Activated T-cell treated with anti-CD3 and anti-CD28 coated beads, Interleukin-2, amount 50 U/mL, for 4 hours (primary cell): ENCODE measurements around the gene TIMM10B. TPM values are rescaled to one million over a fixed set of nuclear protein-coding genes. Genes with fewer than 3 reads are reported as not detected.

Experiments used
- ATAC-seq, 2 donors: fragments of 200-7000 bp; cut with Tn5 transposase; one replicate each; pipeline ENCODE4 v1.10.0; 2021
- DNase-seq: peaks from one replicate; pipeline ENCODE4 v3.0.0-alpha.2; 2020
- H3K27me3 Mint-ChIP-seq: one replicate; pipeline ENCODE4 v1.8.0; 2021; ENCODE audit warnings: low read depth, mixed read lengths
- H3K36me3 Mint-ChIP-seq: one replicate; pipeline ENCODE4 v1.8.0; 2022; ENCODE audit warnings: mixed read lengths; ENCODE audit not compliant: insufficient read depth
- H3K4me1 Mint-ChIP-seq: one replicate; pipeline ENCODE4 v1.8.0; 2021; ENCODE audit warnings: low read depth, mixed read lengths
- H3K4me3 Mint-ChIP-seq: one replicate; pipeline ENCODE4 v1.8.0; 2021; ENCODE audit warnings: mild to moderate bottlenecking, moderate library complexity, mixed read lengths
- H3K9me3 Mint-ChIP-seq: one replicate; pipeline ENCODE4 v1.8.0; 2021; ENCODE audit warnings: mixed read lengths
- total RNA-seq, 3 donors: library from RNA; stranded (reverse); gene quantifications; one replicate each; pipeline ENCODE4 v1.2.1, GENCODE V29; 2021

The TIMM10B gene
- total RNA-seq, 3 donors from 2014 or later, result 45.4 to 48.5 (median 48.1) TPM

- peak overlapping the region; percentile 86 for H3K4me3 Mint-ChIP-seq
- no peak for DNase-seq
- no peaks in the 10 kb centered on the region for H3K27me3 Mint-ChIP-seq
- no peaks in the 10 kb centered on the region for H3K9me3 Mint-ChIP-seq
- H3K36me3 Mint-ChIP-seq, result peaks cover 25% of the 10 kb centered on the region
- ATAC-seq, result no peak
- H3K4me1 Mint-ChIP-seq, result peaks cover 31% of the 10 kb centered on the region
Measured at GRCh38 chr11:6480299-6480914, 894 bp upstream of the TIMM10B start.

- Mint-ChIP-seq H3K27me3 (no peaks in the 10 kb centered on the region), H3K4me1 (peaks cover 31% of the 10 kb centered on the region), H3K36me3 (peaks cover 22% of the 10 kb centered on the region), H3K9me3 (no peaks in the 10 kb centered on the region), H3K4me3 (peak overlapping the region; percentile 86)
- no peak for DNase-seq
- peak in 1 of 2 donors; percentile 4 for ATAC-seq
Measured at GRCh38 chr11:6481924-6482275, 599 bp downstream of the TIMM10B start.

DNA sequence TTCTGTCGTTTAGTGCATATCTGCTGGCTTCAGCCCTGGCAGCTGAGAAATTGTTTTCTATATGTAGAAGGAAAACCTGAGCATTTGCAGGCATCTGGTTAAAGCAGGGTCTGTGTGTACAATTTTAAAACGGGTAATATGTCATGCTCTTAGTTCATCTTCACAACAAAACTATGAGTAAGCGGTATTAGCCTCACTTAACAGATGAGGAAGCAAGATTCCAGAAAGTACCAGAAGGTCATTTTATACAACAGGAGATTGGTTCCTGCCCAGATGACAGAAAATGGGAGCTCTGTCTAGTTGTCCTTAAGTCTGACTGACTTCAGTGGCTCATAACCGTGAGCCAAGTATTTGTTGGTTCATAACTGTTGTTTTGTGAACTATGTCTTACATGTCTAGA is 1.1 kb downstream of the TIMM10B start:
- ATAC-seq (no peak), DNase-seq (no peak)
- peaks cover 20% of the 10 kb centered on the region for H3K36me3 Mint-ChIP-seq
- peaks cover 31% of the 10 kb centered on the region for H3K4me1 Mint-ChIP-seq
- peak overlapping the region; percentile 86 for H3K4me3 Mint-ChIP-seq
- no peaks in the 10 kb centered on the region for H3K27me3 Mint-ChIP-seq
- H3K9me3 Mint-ChIP-seq, result no peaks in the 10 kb centered on the region

DNA sequence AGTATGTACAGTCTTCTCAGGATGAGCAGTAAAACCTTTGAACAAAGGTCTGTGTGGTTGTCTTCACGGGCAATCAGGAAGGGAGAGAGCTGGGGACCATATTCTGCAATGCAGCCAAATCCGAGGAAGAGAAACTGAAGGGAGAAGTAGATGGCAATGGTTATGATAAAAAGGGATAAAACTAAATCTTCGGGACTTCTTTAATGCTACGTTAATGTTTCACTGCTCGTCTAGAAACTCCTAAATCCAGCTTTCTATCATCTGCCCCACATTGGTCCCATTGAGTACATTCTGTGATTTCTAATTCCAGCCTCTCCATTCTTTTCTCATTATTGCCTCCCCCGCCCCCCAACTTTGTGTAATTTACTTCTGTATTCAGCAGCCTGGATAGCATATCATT is 1.7 kb downstream of the TIMM10B start:
- DNase-seq (no peak), ATAC-seq (no peak)
- Mint-ChIP-seq H3K27me3 (no peaks in the 10 kb centered on the region), H3K9me3 (no peaks in the 10 kb centered on the region), H3K4me1 (peaks cover 31% of the 10 kb centered on the region), H3K4me3 (peak overlapping the region; percentile 86), H3K36me3 (peaks cover 16% of the 10 kb centered on the region)

GRCh38 chr11:6485661-6486060 is 4.4 kb downstream of the TIMM10B start:
- no peaks in the 10 kb centered on the region for H3K9me3 Mint-ChIP-seq
- H3K4me1 Mint-ChIP-seq, result peaks cover 23% of the 10 kb centered on the region
- ATAC-seq (no peak), DNase-seq (no peak)
- H3K27me3 Mint-ChIP-seq, result no peaks in the 10 kb centered on the region
- H3K36me3 Mint-ChIP-seq, result peaks cover 22% of the 10 kb centered on the region
- H3K4me3 Mint-ChIP-seq, result no peak overlapping the region

GRCh38 chr11:6486256-6486655 is 5.0 kb downstream of the TIMM10B start:
- no peaks in the 10 kb centered on the region for H3K27me3 Mint-ChIP-seq

DNA sequence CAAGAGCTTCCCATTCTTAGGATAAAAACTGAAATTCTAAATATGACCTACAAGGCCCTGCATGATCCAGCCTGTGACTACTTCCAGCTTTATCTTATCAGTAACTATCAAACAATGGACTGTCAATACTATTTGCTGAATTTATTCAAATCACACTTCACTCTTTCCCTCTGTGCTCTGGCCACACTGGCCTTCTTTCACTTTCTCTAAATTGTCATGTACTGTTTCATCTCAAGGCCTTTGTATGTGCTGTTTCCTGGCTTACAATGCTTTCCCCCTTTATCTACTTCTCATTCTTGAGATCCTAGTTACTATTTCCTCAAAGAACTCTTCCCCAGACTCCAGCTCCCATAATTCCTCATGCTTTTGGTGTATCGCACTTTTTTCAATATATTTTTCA is 5.6 kb downstream of the TIMM10B start:
- ATAC-seq, result no peak
- Mint-ChIP-seq H3K9me3 (no peaks in the 10 kb centered on the region), H3K36me3 (peaks cover 22% of the 10 kb centered on the region), H3K4me1 (peaks cover 20% of the 10 kb centered on the region), H3K27me3 (no peaks in the 10 kb centered on the region), H3K4me3 (no peak overlapping the region)
- no peak for DNase-seq

More at GRCh38 chr11:6486256-6486655, 5.0 kb downstream of the TIMM10B start:
- peaks cover 20% of the 10 kb centered on the region for H3K4me1 Mint-ChIP-seq
- H3K9me3 Mint-ChIP-seq, result no peaks in the 10 kb centered on the region
- no peak overlapping the region for H3K4me3 Mint-ChIP-seq
- peaks cover 22% of the 10 kb centered on the region for H3K36me3 Mint-ChIP-seq
- ATAC-seq (no peak), DNase-seq (no peak)

DNA sequence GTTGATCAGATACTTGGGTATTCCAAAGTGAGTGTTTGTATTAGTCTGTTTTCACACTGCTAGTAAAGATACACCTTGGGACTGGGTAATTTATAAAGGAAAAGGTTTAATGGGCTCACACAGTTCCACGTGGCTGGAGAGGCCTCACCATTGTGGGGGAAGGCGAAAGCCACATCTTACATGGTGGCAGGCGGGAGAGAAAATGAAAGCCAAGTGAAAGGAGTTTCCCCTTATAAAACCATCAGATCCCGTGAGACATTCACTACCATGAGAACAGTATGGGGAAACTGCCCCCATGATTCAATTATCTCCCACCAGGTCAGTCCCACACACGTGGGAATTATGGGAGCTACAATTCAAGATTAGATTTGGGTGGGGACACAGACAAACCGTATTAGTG is 7.0 kb downstream of the TIMM10B start:
- Mint-ChIP-seq H3K9me3 (no peaks in the 10 kb centered on the region), H3K27me3 (no peaks in the 10 kb centered on the region), H3K4me1 (peaks cover 9% of the 10 kb centered on the region), H3K36me3 (peaks cover 17% of the 10 kb centered on the region), H3K4me3 (no peak overlapping the region)
- ATAC-seq (no peak), DNase-seq (no peak)

GRCh38 chr11:6488821-6489220 is 7.5 kb downstream of the TIMM10B start:
- no peaks in the 10 kb centered on the region for H3K27me3 Mint-ChIP-seq
- no peaks in the 10 kb centered on the region for H3K9me3 Mint-ChIP-seq
- no peak overlapping the region for H3K4me3 Mint-ChIP-seq
- H3K36me3 Mint-ChIP-seq, result peaks cover 18% of the 10 kb centered on the region
- DNase-seq (no peak), ATAC-seq (no peak)
- H3K4me1 Mint-ChIP-seq, result peaks cover 6% of the 10 kb centered on the region

DNA sequence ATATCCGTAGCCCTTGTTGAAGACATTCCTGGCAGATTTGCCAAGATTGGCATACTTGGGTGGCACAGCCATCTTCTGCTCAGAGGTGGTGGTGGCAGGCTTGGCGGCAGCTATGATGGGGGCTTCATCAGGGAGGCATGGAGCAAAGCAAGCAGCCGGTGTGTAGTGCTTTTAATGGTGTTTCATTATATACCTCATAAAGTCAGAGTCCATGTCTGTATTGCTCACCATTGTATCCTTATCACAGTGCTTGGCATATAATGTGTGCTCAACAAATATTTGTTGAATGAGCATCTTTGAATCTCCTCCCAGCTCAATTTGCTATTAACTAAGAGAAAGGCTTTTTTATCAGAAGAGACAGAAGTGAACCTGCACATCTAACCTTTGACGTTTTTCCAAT is 8.0 kb downstream of the TIMM10B start:
- peaks cover 6% of the 10 kb centered on the region for H3K4me1 Mint-ChIP-seq
- H3K4me3 Mint-ChIP-seq, result no peak overlapping the region
- no peaks in the 10 kb centered on the region for H3K9me3 Mint-ChIP-seq
- DNase-seq (no peak), ATAC-seq (no peak)
- no peaks in the 10 kb centered on the region for H3K27me3 Mint-ChIP-seq
- H3K36me3 Mint-ChIP-seq, result peaks cover 20% of the 10 kb centered on the region

DNA sequence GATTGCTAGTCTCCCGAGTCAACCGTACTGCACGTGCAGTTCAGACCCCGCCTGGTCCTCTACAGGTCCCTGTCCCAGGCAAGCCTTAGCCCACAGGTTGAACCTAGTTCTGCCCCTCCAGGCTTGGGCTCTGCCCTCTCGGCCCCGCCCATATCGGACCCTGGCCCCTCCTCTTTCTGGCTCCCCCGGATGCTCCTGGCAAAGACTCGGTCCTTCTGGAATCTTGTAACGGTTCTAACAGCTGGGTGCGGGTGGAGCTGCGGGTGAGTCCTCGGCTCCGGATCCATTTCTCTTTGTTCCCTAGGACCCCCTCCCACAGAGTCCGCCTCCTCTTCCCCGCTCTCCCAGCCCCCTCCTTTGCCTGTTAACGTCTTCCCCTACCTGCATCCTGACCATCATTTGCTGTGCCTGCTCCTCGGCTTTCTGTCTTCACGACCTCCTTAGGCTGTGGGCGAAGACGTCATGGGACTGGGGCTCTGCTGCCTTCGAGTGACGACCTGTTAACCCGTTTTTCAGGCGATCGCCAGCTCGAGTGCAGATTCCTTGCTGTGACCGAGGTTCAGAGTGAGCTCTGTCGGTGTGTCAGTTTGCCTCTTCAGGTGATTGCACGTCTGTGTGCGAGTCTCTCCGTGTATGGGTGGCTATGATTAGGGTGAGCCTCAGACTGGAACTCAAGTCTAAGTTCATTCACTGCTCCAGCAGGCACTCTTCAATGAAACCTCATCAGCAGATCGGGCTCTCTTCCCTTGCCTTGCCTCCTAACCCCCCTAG is 16.0 kb downstream of the TIMM10B start, which contains the start of gene DNHD1:
Gene DNHD1 (plus strand): TSS at position 212 of the 771 bp plus-strand sequence. CDS start 936 bp downstream, outside the sequence.
- no peak within 1 kb of the TSS for H3K4me3 Mint-ChIP-seq
- H3K36me3 Mint-ChIP-seq, result peaks cover 28% of the 10 kb centered on the region
- no peak for DNase-seq
- H3K27me3 Mint-ChIP-seq, result no peaks in the 10 kb centered on the region
- no peak for ATAC-seq
- H3K9me3 Mint-ChIP-seq, result no peaks in the 10 kb centered on the region
- no peaks in the 10 kb centered on the region for H3K4me1 Mint-ChIP-seq

- Mint-ChIP-seq H3K4me1 (no peaks in the 10 kb centered on the region), H3K36me3 (peaks cover 27% of the 10 kb centered on the region), H3K4me3 (no peak overlapping the region), H3K9me3 (no peaks in the 10 kb centered on the region), H3K27me3 (no peaks in the 10 kb centered on the region)
- ATAC-seq (no peak), DNase-seq (no peak)
Measured at GRCh38 chr11:6498121-6498520, 16.8 kb downstream of the TIMM10B start.

GRCh38 chr11:6498544-6498943 is 17.2 kb downstream of the TIMM10B start:
- Mint-ChIP-seq H3K36me3 (peaks cover 26% of the 10 kb centered on the region), H3K4me1 (no peaks in the 10 kb centered on the region), H3K27me3 (no peaks in the 10 kb centered on the region), H3K9me3 (no peaks in the 10 kb centered on the region), H3K4me3 (no peak overlapping the region)
- DNase-seq (no peak), ATAC-seq (no peak)

DNA sequence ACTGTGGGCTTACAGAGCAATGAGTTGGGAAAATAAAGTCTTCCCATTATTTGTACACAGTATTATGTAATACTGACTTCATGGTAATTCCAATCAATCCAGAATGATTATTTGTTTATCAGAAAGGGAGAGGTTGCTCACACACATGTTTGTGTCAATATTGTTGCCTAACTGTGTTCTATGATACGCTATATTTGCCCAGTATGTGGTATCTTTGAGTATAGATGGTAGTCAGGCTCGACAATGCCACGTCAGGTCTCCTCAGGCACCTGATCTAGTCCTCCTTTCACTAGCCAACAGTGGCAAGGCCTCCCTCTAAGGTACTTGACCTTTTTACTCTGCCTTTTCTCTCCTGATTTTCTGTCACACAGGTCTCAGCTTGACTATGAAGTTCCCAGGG is 21.1 kb downstream of the TIMM10B start:
- Mint-ChIP-seq H3K27me3 (no peaks in the 10 kb centered on the region), H3K9me3 (no peaks in the 10 kb centered on the region), H3K4me1 (no peaks in the 10 kb centered on the region), H3K4me3 (no peak overlapping the region), H3K36me3 (peaks cover 28% of the 10 kb centered on the region)
- no peak for DNase-seq
- ATAC-seq, result no peak

- Mint-ChIP-seq H3K36me3 (peaks cover 19% of the 10 kb centered on the region), H3K4me1 (no peaks in the 10 kb centered on the region), H3K27me3 (no peaks in the 10 kb centered on the region), H3K4me3 (no peak overlapping the region), H3K9me3 (no peaks in the 10 kb centered on the region)
- DNase-seq (no peak), ATAC-seq (no peak)
Measured at GRCh38 chr11:6504166-6504565, 22.9 kb downstream of the TIMM10B start.
